HG03280 (cell line): Measurements from ENCODE around the gene AZGP1.
A peak's percentile ranks its signal among the peaks of the same experiment; 100 is the strongest.
"Not testable (repeated sequence)": the region's sequence is repeated elsewhere in the genome, so short reads cannot be mapped to it uniquely, and the experiment has no call there.

ENCODE experiments used
- ATAC-seq: cut with Tn5 transposase; IDR thresholded peaks from one replicate; pipeline ENCODE4 v1.9.1; 2021; ENCODE audit warnings: mild to moderate bottlenecking, moderate library complexity; ENCODE audit not compliant: unreplicated experiment

Gene AZGP1

DNA sequence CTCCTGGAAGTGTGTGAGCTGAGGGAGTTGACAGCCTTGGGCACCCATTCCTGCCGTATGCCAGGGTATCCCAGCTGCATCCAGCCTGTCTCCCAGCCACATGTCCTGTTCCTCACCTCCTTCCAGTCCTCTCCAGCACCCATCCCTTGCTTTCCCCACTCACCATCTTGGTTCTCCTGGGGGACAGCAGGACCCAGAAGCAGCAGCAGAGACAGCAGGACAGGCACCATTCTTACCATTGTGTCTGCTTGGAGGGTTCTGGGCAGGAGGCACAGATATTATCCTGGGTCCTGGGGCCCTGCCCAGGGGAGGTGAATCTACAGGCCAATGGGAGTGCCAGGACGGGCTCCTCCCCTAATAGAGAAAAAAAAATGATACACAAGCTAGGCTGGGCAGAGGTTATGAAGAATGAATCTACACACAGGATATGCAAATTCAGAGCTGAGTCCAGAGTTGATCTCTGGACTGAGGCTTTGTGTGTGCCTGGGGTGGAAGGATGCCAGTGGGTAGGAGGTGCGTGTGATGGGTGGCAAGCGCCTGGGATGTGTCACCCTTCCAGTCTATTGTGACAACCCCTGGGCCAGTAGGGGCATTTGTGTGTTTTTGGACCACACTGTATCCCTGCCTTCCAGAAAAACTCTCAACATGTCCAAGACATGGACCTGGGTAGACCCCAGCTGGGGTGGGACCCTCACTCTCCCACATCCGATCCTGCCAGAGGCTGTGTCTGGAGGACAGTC is at the start of gene AZGP1:
AZGP1 (minus strand) TSS at position 250 of the 740 bp plus-strand sequence; CDS start at position 239, 11 bp downstream.
- no peak for ATAC-seq

DNA sequence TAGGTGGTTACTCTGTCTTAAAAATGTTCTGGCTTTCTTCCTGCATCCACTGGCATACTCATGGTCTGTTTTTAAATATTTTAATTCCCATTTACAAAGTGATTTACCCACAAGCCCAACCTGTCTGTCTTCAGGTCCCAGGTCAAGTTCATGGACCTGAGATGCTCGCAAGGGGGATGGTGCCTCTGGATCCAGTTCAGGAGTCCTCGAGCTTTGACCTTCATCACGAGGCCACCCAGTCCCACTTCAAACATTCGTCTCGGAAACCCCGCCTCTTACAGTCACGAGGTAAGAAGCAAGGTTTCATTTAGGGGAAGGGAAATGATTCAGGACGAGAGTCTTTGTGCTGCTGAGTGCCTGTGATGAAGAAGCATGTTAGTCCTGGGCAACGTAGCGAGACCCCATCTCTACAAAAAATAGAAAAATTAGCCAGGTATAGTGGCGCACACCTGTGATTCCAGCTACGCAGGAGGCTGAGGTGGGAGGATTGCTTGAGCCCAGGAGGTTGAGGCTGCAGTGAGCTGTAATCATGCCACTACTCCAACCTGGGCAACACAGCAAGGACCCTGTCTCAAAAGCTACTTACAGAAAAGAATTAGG is 48.3 kb upstream of the AZGP1 start:
- no peak for ATAC-seq

- no peak for ATAC-seq
Measured at GRCh38 chr7:100023526-100023925, 47.7 kb upstream of the AZGP1 start.

GRCh38 chr7:100022621-100023020 is 46.8 kb upstream of the AZGP1 start:
- no peak for ATAC-seq

DNA sequence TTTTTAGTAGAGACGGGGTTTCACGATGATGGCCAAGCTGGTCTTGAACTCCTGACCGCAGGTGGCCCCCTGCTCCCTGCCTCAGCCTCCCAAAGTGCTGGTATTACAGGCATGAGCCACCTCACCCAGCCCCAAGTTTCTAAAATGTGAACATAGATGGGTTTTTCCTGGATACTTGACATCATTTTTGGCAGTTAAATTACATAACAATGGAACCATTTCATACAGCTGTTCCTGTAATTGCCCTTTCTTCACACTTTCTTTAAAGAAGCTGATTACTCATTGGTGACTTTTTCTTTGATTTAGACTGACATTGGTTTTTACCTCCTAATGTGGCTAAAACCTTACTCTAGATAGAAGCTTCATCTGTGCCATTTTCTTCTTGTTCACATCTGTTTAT is 45.5 kb upstream of the AZGP1 start:
- ATAC-seq = no peak

- no peak for ATAC-seq
Measured at GRCh38 chr7:100019908-100020307, 44.1 kb upstream of the AZGP1 start.

- no peak for ATAC-seq
Measured at GRCh38 chr7:100017875-100018274, 42.0 kb upstream of the AZGP1 start.

GRCh38 chr7:100017300-100017699 is 41.5 kb upstream of the AZGP1 start:
- no peak for ATAC-seq

- ATAC-seq = no peak
Measured at GRCh38 chr7:100016215-100016901, 40.5 kb upstream of the AZGP1 start.

DNA sequence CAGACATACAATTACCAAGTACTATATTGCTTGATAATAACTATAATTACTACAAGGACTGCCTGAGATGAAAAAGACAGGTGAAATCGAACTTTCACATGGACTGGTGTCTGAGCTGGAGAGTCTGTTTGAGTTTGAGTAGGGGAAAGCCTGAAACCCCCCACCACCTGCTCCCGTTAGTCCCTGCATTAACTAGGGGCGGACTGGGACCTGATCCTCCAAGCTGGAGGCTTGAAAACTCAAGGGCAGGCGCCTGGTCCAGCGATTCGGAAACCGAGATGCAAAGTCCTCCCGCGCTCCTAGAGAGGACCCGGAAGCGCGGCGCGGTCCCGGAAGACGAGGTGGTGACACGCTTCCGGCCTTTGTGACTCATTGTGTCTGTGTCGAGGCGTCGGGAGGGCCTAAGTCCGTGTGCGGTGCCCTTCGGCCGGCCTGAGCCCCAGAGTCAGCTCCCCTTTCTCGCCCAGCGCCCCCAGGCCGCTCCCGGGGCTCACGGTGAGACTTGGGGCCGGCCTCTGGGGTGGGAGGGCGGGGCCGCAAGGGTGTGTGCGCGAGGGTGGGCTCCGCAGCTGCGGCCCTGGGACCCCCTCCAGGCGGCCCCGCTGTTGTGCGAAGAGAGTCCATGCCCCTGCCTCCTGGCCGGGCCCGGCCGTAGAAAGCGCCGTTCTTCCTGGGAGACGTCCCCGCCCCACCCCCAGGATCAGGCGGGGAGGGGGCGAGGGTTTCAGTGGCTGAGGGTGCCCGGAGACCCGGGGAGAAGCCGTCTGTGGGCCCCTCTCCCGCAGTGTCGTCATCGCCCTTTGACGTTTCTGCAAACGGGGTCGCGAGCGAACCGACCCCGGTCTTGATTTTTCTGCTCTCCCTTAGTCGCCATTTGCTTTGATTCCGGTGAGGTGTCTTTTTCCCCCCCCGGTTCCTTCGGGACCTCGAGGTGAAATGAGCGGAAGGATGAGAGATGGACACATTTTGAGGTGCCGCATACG is 39.7 kb upstream of the AZGP1 start, which contains the start of gene ZKSCAN1:
ZKSCAN1 (plus strand) TSS at position 365 of the 983 bp plus-strand sequence. CDS start 7,911 bp downstream, outside the sequence.
- ATAC-seq = peak; percentile 97

- no peak for ATAC-seq
Measured at GRCh38 chr7:100013328-100013676, 37.5 kb upstream of the AZGP1 start.

DNA sequence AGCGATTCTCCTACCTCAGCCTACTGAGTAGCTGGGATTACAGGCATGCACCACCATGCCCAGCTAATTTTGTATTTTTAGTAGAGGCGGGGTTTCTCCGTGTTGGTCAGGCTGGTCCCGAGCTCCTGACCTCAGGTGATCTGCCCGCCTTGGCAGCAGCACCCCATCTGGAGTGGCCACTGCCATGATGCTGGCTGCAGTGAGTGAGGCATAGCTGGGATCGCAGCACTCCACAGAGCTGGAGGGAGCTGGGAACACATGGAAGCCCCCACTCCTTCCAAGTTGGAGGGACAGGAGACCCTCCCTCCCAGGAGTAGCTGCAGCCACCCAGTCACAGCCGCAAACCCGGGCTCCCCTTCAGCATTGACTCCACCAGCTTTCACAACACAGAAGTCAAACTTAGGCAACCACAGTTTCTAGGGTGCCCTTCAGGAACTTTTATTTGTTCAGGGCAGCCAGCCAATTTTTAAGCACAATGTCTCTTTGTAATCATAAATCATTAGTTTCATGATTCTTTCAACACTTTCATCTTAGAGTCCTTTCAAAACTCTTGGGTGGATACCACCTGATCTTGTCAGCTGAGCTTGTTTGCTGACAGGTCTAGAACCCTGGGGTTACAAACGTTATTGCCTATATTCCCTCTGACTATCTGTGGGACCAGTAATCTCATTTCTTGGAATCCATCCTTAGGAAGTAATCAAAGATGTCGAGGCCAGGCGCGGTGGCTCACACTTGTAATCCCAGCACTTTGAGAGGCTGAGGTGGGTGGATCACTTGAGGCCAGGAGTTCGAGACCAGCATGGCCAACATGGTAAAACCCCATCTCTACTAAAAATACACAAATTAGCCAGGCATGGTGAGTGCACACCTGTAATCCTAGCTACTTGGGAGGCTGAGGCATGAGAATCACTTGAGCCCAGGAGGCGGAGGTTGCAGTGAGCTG is 36.8 kb upstream of the AZGP1 start:
- not testable (repeated sequence) for ATAC-seq

DNA sequence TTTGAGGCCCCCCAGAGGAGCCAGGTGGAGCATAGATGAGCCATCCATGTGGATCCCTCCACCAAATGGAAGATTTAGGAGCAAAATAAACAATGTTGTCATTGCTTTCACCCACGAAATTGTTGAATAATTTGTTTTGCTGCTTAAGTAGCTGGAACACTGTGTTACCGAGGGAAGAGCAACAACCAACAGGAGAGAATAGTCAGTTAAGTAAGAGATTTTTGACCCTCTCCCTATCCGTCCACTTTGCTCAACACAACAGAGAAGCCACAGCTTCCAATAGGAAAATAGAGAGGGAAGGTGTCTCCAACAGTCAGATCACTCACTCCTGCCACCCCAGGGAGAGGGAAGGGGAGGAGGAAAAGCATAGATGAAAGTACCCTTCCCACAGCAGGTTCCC is 35.7 kb upstream of the AZGP1 start:
- no peak for ATAC-seq

DNA sequence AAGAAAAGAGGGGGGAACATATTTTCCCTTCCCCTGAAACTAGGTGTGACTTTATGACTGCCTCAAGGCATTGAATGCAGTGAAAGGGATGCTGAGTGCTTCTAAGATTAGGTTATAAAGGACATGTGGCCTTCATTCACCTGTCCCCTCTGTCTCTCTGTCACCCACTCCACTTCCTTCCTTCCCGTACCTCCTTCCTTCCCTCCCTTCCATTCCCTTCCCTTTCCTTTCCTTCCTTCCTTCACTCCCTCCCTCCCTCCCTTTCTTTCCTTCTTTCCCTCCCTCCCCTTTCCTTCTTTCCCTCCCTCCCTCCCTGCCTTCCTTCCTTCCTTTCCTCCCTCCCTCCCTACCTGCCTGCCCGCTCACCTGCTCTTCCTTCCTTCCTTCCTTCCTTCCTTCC is 35.1 kb upstream of the AZGP1 start:
- ATAC-seq = no peak

DNA sequence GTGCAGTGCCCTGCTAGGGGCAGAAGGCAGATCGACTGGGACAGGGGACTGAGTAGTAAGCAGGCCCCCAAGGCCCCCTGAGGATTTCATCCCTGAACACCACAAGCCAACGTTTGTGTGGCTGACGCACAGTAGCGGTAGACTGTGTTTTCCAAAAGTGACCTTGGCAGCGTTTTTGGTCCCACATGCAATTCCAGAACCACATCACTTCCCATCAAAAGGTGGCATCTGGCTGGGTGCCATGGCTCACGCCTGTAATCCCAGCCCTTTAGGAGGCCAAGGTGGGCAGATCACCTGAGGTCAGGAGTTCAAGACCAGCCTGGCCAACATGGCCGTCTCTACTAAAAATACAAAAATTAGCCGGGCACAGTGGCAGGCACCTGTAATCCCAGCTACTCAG is 34.1 kb upstream of the AZGP1 start:
- not testable (repeated sequence) for ATAC-seq

DNA sequence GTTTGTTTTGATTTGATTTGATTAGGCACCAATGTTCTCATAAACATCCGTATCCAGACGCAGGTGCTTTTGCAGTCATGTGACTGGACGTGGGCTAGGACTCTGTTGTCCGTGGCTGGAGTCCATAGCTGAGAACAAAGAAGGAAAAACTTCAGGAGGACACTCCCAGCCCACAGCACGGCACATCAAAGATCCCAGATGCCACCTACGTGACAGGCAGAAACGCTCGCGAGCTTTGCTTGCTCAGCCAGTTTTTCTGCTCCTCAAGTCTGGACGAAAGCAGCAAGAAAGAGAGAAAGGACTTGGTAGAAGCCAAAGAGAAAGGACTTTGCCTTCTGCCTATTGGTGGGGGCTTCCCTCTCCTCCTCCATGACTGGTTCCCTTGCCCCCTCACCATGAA is 32.7 kb upstream of the AZGP1 start:
- no peak for ATAC-seq

DNA sequence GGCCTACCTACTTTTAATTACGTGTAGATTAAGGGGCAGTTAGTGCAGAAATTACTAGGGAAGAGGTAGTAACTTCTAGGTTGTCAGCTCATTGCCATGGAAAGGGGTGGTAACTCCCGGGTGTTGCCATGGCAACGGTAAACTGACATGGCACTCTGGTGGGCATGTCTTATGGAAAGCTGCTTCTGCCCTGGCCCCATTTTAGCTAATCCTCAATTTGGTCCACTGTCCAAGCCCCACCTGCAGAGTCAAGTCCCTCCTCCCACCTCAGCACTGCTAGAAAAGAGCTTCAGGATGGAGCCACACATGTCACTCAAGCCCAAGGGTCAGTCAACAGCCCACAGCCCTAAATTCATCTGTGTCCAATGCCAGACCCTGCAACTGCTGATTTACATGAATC is 32.1 kb upstream of the AZGP1 start:
- no peak for ATAC-seq

- no peak for ATAC-seq
Measured at GRCh38 chr7:100003711-100004661, 28.2 kb upstream of the AZGP1 start.

GRCh38 chr7:100000239-100000638 is 24.4 kb upstream of the AZGP1 start:
- no peak for ATAC-seq
